Activated CD8-positive, alpha-beta T cell treated with anti-CD3 and anti-CD28 coated beads for 36 hours (primary cell): ENCODE results near the gene WEE2. TPM values are rescaled to one million over a fixed set of nuclear protein-coding genes. Genes with fewer than 3 reads are reported as not detected.

ENCODE experiments used
- ATAC-seq: fragments of 200-7000 bp; cut with Tn5 transposase; one replicate; pipeline ENCODE4 v1.10.0; 2021; ENCODE audit warnings: mild to moderate bottlenecking, moderate library complexity
- CTCF ChIA-PET: fragments of 350-600 bp; sonication (Branson Sonifier 250); formaldehyde crosslinking; loops from one replicate; lab custom pipeline; 2021; ENCODE audit warnings: antibody characterized with exemption; lab: Charles Lee
- POLR2A ChIA-PET: fragments of 350-600 bp; sonication (Branson Sonifier 250); formaldehyde crosslinking; loops from one replicate; lab custom pipeline; 2021; ENCODE audit warnings: antibody characterized with exemption; lab: Charles Lee
- DNase-seq: peaks from one replicate; pipeline ENCODE4 v3.0.0-alpha.2; 2020
- H3K27ac Mint-ChIP-seq: one replicate; pipeline ENCODE4 v1.8.0; 2021; ENCODE audit warnings: mild to moderate bottlenecking, mixed read lengths
- H3K27me3 Mint-ChIP-seq: one replicate; pipeline ENCODE4 v1.8.0; 2021; ENCODE audit warnings: mixed read lengths
- H3K36me3 Mint-ChIP-seq: one replicate; pipeline ENCODE4 v1.8.0; 2021; ENCODE audit warnings: low read depth, mixed read lengths
- H3K4me1 Mint-ChIP-seq: one replicate; pipeline ENCODE4 v1.8.0; 2021; ENCODE audit warnings: low read depth, mixed read lengths
- H3K4me3 Mint-ChIP-seq: one replicate; pipeline ENCODE4 v1.8.0; 2021; ENCODE audit warnings: mild to moderate bottlenecking, moderate library complexity, mixed read lengths
- H3K9me3 Mint-ChIP-seq: one replicate; pipeline ENCODE4 v1.8.0; 2021; ENCODE audit warnings: mixed read lengths
- intact Hi-C: fragments of 100-400 bp; cut with micrococcal nuclease; formaldehyde crosslinking; loops from one replicate; pipeline ENCODE4 v1.10.0; 2022
- total RNA-seq, 2 experiments: library from RNA; stranded (reverse); gene quantifications; one replicate each; pipeline ENCODE4 v1.2.3, GENCODE V29; 2021
- TF ChIP-seq, protein P1 (sequence below): fragments of 200-600 bp; IDR thresholded peaks from one replicate; pipeline ENCODE4 v1.8.0; 2022; ENCODE audit warnings: antibody characterized with exemption, mild to moderate bottlenecking

WEE2 gene
- total RNA-seq, 2 experiments from 2014 or later, result not detected

DNA sequence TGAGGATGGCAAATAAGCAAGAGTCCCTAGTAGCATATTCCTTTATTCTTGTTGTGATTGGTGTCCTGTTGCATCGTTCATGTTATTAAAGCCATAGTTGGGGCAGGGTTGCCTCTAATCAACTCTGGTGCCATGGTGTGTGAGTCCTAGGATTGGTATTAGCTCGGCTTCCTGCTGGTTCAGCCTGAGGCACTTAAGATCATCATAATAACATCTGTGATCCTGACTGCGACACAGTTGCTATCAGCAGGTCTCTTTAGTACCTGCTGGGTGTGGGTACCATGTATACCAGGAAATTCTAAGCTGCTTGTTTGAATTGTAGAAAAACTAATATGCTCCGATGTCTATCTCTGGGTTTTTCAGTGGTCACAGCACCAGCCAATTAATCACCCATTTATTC lies 1.6 kb downstream of the WEE2 start:
- ChIA-PET CTCF (interaction anchor here (0.7 to 2.4 kb wide), 6 partner anchors 11 to 55 kb away, joined by 3 to 7 read pairs (median 4); partner anchors contain the start of gene SSBP1), POLR2A (interaction anchor here (0.6 to 1.3 kb wide), 3 partner anchors 9 to 44 kb away, joined by 3 read pairs; no protein-coding TSS in a partner anchor)
- no peak overlapping the region for H3K4me3 Mint-ChIP-seq
- no peak overlapping the region for H3K27ac Mint-ChIP-seq
- intact Hi-C loops, result no loop called here
- H3K9me3 Mint-ChIP-seq, result no peaks in the 10 kb centered on the region
- no peaks in the 10 kb centered on the region for H3K27me3 Mint-ChIP-seq
- peaks cover 3% of the 10 kb centered on the region for H3K4me1 Mint-ChIP-seq
- ATAC-seq, result no peak
- no peak for DNase-seq
- TF ChIP-seq, protein P1, sequence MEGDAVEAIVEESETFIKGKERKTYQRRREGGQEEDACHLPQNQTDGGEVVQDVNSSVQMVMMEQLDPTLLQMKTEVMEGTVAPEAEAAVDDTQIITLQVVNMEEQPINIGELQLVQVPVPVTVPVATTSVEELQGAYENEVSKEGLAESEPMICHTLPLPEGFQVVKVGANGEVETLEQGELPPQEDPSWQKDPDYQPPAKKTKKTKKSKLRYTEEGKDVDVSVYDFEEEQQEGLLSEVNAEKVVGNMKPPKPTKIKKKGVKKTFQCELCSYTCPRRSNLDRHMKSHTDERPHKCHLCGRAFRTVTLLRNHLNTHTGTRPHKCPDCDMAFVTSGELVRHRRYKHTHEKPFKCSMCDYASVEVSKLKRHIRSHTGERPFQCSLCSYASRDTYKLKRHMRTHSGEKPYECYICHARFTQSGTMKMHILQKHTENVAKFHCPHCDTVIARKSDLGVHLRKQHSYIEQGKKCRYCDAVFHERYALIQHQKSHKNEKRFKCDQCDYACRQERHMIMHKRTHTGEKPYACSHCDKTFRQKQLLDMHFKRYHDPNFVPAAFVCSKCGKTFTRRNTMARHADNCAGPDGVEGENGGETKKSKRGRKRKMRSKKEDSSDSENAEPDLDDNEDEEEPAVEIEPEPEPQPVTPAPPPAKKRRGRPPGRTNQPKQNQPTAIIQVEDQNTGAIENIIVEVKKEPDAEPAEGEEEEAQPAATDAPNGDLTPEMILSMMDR, result no peak
- H3K36me3 Mint-ChIP-seq, result no peaks in the 10 kb centered on the region

DNA sequence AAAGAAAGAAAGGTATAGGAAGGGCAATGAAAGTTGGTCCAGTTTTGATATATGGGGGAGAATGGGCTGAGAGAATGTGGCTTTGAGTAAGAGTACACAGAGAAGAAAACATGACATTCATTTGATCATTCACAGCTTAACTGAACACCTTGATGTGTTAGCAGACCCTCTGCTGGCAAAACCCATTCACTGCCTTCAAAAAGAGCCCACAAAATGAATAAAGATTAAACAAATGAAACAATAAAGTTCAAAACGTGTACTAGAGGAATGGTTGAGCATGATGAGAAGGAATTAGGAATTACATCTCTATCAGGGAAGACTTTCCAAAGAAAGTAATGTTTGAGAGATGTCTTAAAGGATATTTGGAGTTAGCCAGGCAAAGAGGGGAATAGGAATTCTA lies 2.1 kb downstream of the WEE2 start:
- H3K27ac Mint-ChIP-seq, result no peak overlapping the region
- ChIA-PET POLR2A (interaction anchor here (0.6 to 0.8 kb wide), 2 partner anchors 10 to 11 kb away, joined by 3 read pairs; no protein-coding TSS in a partner anchor), CTCF (interaction anchor here (0.7 to 2.4 kb wide), 6 partner anchors 11 to 56 kb away, joined by 3 to 7 read pairs (median 4); partner anchors contain the start of gene SSBP1)
- intact Hi-C loops, result no loop called here
- TF ChIP-seq, protein P1, result no peak
- H3K27me3 Mint-ChIP-seq, result no peaks in the 10 kb centered on the region
- no peaks in the 10 kb centered on the region for H3K36me3 Mint-ChIP-seq
- peaks cover 3% of the 10 kb centered on the region for H3K4me1 Mint-ChIP-seq
- no peaks in the 10 kb centered on the region for H3K9me3 Mint-ChIP-seq
- DNase-seq, result no peak
- no peak overlapping the region for H3K4me3 Mint-ChIP-seq
- ATAC-seq, result no peak

DNA sequence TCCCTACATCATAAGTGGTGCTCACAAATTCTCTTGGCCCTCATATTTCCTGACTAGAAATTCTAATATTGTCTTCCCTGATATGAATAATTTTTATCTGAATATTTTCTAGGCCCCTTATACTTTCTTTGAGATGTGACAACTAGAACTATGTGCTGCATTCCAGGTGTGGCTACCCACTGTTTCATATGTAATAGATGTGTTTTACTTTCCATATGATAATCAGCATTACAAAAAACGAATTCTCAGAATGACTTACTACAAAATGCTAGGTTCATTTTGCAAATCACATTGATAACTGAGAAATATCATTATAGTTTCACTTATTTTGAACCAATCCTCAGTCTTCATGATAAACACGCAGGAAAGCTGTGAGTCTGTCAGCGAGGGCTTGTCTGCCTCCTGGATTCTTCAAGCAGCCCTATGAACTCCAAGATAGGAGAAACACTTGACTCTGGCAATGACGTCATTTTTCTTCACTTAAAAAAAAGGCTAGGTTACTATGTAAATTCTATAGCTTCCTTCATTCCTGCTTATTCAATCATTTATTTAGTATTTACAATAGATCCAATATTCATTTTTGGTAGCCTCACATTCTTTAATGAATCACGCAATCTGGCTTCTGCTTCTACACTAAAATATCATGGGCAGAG lies 4.6 kb downstream of the WEE2 start:
- Mint-ChIP-seq H3K36me3 (no peaks in the 10 kb centered on the region), H3K4me3 (no peak overlapping the region), H3K4me1 (peaks cover 3% of the 10 kb centered on the region), H3K27me3 (no peaks in the 10 kb centered on the region), H3K9me3 (no peaks in the 10 kb centered on the region), H3K27ac (no peak overlapping the region)
- CTCF ChIA-PET, result interaction anchor here (1.1 to 1.4 kb wide), 2 partner anchors 11 to 58 kb away, joined by 3 to 4 read pairs; no protein-coding TSS in a partner anchor
- DNase-seq (no peak), ATAC-seq (no peak)
- TF ChIP-seq, protein P1, result no peak
- POLR2A ChIA-PET, result no interaction called here
- intact Hi-C loops, result no loop called here

DNA sequence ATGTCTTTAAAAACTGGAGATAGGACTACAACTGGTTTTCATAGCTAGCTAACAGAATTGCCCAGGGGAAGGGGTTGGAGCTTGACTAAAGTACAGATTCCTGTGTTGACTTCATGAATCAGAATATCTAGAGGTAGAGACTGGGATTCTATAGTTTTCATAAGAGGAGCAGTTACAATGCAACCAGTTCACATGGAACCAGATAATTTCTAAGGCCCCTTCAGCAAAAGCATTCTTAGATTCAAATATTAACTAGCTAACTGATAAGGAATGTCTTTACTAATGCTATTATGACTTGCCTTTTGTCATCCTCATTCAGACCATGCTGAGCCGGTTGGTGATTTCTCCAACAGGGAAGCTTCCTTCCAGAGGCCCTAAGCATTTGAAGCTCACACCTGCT lies 5.7 kb downstream of the WEE2 start:
- TF ChIP-seq, protein P1, result no peak
- Mint-ChIP-seq H3K36me3 (no peaks in the 10 kb centered on the region), H3K4me1 (peaks cover 3% of the 10 kb centered on the region), H3K27me3 (no peaks in the 10 kb centered on the region), H3K4me3 (no peak overlapping the region), H3K9me3 (no peaks in the 10 kb centered on the region), H3K27ac (no peak overlapping the region)
- ChIA-PET CTCF (interaction anchor here (1.0 to 2.5 kb wide), 4 partner anchors 10 to 17 kb away, joined by 3 to 7 read pairs (median 4); no protein-coding TSS in a partner anchor), POLR2A (interaction anchor here (1.1 kb wide), 1 partner anchor 13 kb away, joined by 3 read pairs; no protein-coding TSS in a partner anchor)
- ATAC-seq (no peak), DNase-seq (no peak)
- intact Hi-C loops, result no loop called here

DNA sequence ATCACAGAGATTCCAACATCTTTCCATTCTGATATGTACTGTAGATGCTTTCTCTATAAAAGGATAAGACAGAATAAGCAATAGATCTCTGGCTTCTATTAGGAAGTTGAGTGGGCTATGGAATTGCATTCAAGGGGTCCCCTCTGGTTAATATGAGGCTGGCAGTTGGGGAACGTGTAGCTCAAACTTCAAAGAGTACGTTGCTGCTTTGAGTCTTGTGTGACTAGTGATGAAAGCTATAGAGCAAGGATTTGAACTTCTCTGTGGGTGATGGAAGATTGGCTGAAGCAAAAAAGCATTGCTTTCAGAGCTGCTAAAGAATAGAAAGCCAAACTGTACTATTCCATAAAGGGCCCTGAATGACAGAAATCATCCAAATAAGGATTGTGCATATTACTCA lies 6.4 kb downstream of the WEE2 start:
- Mint-ChIP-seq H3K27me3 (no peaks in the 10 kb centered on the region), H3K4me3 (no peak overlapping the region), H3K9me3 (no peaks in the 10 kb centered on the region), H3K4me1 (peaks cover 3% of the 10 kb centered on the region), H3K36me3 (no peaks in the 10 kb centered on the region), H3K27ac (no peak overlapping the region)
- no peak for ATAC-seq
- ChIA-PET CTCF (interaction anchor here (1.1 to 2.5 kb wide), 3 partner anchors 12 to 23 kb away, joined by 3 to 10 read pairs (median 7); partner anchors contain the start of gene SSBP1), POLR2A (interaction anchor here (1.1 to 1.6 kb wide), 2 partner anchors 12 to 14 kb away, joined by 3 to 4 read pairs; no protein-coding TSS in a partner anchor)
- intact Hi-C loops, result no loop called here
- TF ChIP-seq, protein P1, result no peak
- no peak for DNase-seq
